IPS-NIHi11 (cell line): Measurements from ENCODE around the gene FLT1.

Experiments used
- DNase-seq: peaks from one replicate; pipeline ENCODE4 v3.0.0; 2012; ENCODE audit warnings: mixed read lengths, low spot score

The FLT1 gene

DNA sequence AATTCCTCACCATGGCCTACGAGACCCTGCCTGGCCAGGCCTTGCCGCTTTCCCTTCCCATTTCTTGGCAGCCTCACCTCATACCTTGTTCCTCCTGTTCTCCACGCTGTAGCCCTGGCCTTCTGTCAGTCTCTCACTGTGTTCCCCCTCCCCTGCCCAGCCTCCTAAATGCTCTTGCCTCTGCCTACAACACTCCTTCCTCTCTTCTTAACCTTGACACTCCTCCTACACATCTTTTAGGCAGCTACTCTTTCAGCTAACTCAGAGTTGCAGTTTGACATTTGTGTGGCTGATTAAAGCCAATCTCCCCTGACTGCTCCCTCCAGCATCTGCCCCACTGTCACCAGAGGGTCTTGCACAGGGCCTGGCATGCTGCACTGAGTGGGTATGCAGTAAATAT lies 150.8 kb downstream of the FLT1 start:
- no peak for DNase-seq

DNA sequence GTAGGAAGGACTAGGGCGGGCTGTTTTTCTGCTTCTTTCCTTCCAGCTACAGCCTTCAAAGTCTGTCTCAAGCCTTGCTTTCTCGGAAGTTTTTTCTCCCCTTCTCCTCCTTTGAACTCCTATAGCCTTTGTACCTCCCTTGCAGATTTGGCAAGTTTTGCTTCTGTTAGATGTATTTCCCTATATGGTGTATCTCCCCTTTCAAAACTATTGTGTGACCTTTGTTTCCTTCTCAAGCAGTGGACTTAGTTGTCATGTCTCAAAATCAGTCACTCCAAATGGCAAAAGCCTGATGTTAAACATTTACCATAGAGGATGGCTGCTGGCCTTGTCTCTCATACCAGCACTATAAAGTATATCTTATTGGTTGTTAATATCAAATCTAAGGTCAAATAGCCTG lies 152.7 kb downstream of the FLT1 start:
- no peak for DNase-seq

DNA sequence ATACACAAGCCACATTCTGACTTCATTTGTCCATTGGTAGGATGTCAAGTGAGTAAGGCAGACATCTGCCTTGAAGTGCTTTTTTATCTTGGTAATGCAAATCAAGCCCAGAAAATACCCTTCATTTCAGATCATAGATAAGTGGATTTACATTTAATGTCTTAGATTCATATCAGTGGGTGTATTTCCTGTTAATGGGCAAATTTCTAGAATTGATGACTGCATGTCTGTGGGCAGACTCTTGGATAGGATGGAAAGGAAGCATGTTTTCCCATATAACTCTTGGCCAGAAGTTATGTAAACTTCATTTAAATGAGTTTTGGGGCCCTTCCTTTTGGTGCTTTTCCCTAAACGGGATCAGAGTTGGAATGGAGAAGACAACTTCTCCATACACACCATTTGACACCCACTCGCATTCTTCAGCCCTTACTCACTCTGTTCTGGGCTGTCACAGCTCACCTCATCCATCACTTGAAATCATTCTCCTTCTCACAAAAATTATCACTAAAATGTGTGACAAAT lies 154.6 kb downstream of the FLT1 start:
- DNase-seq, result no peak

DNA sequence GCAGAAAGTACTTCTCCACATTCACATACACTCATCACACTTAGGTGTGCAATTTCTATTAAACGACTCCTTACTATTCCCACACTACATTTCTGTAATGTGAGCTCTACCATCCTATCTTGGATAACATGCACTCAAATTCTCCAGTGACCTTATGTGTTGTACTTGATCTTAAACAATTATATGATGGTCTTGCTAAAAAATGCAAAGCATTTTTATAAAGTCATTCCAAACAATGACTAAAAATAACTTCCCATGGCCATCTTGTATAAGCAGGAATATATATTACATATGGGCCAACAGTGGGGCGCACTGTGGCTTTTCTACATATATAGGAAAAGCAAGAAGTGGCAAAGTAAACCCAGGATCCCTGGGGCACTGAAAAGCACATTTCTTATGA lies 155.5 kb downstream of the FLT1 start:
- DNase-seq, result no peak

DNA sequence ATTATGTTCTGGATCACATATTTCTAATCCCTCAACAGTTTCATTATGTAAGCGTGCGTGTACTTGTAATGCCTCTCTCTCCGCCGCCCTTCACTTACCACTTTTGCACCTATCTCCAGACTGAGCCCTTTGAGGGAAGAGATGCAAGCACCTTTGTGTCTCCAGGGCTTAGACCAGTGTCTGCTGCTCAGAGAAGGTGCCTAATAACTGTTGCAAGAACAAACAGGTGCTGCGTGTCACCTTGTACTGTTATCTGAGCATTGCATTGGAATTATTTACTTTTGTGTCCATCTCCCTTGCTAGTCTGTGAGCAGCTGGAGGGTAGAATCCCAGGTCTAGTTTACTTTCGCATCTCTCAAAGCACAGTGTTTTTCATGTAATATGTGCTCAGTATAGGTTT lies 156.2 kb downstream of the FLT1 start:
- DNase-seq, result no peak

DNA sequence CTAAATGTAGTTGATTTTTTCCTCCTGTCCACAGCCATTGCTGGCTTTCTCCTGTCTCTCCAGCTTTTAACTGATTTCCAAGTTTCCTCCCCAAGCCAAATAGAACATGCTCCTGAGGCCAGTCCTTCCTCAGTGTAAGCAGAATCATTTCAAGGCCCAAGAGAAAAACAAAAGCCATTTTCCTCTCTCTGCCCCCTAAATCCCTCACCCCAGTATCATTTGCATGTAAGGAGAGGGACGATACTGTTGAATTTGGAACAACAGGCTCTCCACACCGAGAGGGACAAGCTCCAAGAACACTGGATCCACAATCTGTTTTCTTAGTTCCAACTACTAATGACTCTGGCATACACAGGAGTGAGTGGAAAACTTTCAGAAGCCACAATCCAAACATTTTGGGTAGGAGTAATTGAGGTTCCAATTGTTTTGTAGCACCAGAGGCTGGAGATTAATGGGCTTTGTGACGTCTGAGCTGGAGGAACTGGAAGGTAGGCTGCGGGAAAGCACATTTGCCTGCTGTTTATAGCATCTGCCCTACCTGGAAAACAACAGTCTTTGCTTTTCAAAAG lies 156.8 kb downstream of the FLT1 start:
- DNase-seq, result no peak

DNA sequence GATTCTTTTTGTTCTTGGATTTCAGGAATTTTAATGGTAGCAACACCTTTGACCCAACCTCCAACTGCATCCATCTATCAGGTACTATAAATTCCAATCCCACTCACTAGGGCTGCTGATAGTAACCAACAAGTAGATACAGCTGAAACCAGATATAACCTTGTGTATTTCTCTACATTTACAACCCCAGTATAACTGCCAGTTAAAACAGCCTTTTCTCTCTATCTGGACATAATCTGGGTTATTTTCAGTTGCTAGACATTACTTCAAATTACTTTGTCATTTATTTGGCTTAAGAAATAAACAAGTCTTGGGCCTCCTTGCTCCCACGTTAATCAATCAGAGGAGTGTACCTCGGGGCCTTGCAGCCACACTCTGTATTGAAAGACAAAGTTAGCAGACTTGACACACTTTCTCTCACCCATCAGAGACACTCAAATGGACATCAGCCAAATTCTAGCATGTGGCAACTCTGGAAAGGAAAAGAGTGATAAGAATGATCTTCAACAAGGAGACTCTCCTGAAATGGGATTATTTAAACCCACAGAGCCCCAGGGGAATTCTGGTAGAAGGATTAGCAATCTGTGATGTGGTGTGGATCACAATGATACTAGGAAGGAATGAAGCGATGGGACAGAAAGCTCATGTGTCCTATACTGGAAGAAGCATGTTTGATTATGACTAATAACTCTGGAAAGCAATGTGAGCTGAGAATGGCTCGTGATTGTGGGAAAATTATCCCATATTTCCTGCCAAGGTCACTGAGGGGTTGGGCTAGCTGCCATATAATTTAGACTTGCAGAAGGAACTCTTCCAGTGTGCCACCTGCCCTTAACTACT lies 157.5 kb downstream of the FLT1 start:
- DNase-seq, result no peak

DNA sequence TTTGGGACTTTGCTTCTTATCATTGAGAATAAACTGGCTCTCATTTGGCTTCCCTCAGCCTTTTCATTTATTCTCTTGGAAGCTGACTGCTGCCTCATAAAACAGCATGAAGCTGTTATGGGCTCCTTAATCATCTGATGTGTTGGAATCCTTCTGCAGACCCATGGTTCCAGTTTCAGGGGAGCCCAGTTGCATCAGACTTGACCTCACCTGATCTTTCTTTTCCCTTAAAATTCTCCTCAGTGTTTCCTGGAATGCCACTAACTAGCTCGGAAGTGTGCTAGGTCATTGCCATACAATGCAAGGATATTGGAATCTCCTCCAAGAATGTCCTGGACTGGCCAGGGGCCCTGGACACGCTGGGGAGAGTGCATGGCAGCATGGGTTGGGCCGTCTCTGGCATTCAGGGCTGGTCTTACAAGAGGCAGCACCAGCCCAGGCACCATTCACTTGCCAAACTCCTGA lies 158.7 kb downstream of the FLT1 start:
- DNase-seq, result no peak

DNA sequence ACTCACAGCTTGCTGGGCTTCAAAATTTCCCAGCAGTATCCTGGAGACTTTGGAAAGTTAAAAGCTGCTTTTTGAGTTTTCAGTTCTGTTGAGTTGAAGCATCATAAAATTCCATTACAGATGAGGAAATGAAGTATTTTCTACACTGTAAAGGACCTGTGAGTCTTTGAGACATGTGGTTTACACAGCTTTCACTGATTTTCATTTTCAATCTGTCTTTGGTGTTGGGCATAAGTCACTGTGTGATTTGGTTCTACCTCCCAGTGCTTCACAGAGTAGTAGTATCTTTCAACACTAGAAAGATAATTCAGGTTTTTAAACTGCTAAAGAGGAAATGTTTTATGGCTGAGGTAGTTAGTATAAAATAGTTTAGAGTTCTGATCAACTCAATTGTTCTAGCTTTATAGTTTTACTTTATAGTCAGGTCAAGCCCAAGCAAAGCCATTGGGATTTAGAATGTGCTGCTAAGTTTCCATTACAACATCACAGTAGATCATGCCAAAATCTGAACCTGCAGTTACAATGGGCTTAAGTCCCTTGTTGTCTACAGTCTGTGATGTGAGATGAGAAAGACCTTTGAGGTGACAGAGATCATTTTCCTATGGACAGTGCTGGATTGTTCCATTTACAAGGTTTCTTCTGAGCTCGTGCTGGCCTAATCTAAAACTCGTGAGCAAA lies 161.6 kb downstream of the FLT1 start:
- DNase-seq, result no peak

DNA sequence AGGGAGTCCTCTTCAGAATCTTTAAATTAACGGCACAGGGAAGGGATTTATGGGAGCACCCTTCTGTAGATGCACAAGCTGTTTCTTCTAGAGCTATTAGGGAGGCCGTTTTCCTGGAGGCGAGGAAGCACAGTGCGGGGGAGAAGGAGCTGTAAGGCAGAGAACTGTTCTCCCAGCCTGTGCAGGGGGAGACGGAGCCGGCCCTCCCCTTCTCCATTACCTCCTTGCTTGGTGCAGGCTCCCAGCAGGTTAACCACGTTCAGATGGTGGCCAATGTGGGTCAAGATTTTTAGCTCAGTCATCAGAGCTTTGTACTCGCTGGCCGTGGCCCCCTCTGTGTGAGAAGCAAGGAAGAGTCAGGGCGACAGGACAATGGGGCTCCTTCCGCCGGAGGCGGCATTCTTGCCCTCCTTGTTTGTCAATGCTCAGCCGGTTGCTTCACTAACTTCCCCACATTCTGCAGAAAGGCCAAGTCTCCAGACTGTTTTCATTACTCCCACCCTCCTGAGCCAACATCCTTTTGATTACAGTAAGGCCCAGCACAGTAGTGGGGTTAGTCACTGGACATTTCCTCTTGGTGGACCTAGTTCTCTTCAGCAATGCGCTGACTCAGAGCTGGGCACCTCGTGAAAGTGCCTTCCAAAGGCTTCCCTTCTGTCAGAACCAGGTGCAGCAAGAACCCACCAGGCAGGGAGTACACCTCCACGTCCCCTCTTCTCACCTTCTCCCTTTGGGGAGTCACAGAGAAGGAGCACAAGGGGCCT lies 165.4 kb downstream of the FLT1 start:
- DNase-seq, result no peak

DNA sequence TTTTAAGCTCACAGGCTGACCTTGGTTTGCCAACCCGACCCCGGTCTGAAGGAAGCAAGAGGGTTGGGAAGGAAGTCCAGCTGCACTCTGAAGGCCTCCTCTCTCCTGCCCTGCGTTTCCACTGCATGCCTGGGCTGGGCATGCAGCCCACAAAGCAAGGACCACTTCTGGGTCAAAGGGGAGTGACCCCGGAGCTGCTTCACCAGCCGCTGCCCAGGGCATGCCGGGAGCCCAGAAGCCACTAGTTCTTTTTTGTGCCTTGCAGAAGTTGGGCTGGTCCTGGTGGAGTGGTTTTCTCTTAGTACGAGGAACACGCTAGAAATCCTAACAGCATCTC lies 166.7 kb downstream of the FLT1 start:
- DNase-seq, result no peak

DNA sequence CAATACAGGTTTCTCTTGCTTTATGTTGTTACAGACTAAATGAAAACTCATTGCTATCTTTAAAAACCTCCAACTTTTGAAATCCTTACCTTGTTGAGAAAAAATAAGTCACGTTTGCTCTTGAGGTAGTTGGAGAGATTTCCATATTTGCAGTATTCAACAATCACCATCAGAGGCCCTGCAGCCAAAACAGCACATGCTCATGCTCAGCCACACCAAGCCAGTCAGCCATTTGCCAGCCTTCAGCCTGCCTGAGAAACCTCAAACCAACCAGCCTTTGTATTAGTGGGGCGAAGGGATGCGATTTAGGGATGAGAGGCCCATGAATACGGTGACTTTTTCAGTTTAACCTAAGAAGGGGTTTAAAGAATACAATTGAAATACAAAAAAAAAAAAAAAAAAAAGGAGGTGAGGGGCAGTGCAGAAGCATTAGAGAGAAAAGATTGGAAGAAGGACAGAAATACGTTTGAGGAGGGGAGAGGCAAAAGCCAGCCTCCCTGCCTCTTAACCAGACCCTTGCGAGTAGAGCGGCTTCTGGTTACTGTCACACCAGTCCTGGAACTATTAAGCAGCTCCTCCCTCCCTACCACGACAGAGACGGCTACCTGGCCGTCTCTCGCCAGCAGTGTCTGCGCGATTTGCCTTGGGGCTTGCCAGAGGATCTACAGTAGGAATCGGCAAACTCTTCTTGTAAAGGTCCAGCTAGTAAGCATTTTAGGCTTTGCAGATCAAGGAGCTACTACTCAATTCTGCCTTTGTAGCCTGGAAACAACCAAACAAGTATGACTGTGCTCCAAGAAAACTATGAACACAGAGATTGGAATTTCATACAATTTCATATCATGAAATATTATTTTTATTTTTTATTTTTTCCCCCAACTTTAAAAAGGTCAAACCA lies 167.3 kb downstream of the FLT1 start:
- DNase-seq, result no peak

DNA sequence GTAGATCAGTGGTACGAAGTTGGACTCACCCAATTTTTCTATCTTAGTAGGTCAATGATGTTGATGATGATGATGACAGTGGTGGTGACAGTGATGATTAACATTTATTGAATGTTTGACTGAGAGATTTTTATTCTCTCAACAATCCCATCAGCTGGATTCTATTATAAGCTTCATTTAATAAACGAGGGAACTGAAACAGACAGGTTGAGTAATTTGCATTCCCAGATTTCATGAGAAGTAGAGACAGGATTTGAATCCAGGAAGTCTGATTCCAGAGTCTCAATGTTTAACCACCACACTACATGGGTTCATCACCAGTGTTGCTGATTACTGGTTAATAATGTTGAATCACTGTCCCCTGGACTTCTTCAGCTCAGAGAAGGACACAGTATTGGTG lies 168.9 kb downstream of the FLT1 start:
- no peak for DNase-seq

DNA sequence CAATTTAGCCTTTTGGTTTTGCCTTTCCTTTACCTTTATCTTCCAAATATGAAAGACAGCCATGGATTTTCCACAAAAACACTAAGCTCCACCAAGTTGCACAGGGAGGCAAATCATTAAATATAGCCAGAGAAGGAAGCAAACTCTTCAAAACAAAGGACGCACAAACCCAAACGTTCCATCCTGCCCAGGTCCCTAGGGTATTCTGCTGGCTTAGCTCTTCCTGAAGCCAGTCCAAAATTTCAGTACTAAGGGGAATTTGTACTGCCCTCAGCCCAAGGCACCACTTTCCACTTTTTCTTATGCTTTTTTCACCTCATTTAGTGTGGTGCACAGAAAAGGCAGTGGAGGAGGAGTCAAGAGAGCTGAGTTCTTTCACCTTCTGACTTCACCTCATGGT lies 169.9 kb downstream of the FLT1 start:
- DNase-seq, result no peak

DNA sequence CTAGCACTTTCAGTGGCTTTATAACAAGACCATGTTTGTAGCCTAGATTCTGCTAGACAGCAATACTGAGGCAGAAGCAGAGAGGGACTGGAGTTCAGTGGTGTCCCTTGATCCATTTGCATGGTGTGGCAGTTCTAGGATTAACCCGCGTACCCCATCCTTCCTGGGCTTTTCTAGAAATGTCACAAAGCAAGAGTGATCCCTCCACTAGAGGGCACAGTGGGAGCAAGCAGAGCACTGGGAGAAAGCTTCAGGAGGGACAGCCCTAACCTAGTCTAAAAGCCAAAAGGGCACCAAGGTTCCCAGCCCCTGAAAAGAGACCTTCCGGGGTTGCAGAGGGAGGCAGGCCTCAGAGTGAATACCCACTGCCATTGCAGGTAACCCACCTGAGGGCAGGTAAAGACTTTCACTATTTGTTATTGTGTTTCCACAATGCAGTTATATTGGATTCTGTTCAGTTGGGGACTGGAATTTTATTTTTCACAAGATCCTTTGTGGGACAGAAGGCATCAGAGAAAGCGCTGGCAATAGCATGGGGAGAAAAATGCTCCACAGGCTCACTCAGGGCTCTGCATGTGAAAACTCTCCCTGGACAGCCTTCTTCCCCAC lies 170.6 kb downstream of the FLT1 start:
- DNase-seq, result peak; percentile 86

DNA sequence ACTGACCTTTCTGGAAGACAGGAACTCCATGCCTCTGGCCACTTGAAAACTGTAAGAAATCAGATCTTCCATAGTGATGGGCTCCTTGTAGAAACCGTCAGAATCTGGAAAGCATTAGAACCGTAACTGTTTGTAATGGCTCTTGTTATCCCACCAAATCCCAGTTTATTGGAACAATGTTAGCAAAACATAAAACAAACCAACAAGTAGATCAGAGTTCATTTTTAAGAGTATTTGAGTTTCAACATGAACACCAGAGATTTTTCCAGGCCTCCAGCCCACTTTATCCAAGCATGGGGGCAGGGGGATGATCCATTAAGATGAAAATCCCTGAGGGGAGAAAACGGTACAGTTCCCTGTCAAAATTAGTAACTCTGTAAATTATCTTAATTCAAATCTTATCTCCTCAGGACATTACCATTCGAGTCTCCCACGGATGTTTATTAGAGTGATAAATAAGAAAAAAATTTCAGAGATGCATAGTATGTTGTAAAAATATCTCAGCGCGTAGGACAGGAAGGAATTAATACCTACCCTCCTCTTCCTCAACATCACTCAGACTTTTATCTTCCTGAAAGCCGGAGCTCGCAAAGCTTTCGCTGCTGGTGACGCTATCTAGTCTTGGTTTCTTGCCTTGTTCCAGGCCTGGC lies 172.5 kb downstream of the FLT1 start:
- no peak for DNase-seq

DNA sequence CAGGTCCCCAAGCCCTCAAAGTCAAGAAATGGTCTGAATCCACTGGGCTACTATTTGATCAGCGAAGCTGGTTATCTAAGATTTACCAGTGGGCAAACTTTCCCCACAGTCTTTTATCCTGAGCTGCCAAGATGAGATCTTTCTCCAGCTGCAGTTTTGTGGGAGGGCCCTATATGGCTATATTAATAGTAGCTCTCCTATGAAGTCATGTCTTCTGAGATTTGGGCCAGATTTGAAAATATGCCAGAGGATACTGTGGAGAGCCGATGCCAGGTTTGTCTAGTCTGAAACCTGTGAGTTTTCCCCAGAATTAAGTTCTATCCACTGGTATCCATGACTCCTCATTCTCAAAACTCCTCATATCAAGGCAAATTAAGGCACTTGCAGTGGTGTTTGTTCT lies 173.2 kb downstream of the FLT1 start:
- no peak for DNase-seq

DNA sequence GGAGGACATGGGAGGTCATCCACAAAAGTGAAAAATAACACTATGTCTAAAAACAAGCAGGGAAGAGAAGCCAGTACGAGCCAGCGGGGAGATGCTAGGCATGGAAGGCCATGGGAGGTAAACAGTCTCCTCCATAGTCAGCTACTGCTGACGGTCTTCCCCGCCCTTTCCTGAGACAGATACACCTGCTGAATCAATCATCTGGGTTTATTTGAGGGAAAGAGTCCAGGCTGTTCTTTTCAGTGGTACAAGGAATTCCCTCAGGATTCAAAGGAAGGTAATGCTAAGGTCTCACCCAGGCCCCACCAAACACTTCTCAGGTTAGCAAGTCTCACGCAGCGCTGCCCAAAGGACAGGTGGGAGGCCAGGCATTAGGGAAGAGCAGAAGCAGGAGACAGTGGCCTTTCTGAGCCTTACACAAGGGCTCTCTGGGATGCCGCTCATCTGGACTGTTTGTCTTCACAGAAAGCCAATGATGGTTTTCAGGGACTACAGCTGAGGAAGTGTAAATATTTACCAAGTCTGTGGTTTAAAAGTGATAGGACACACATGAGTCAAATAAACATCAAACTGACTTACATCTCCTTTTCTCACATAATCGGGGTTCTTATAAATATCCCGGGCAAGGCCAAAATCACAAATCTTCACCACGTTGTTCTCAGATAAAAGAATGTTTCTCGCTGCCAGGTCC lies 173.9 kb downstream of the FLT1 start:
- no peak for DNase-seq

DNA sequence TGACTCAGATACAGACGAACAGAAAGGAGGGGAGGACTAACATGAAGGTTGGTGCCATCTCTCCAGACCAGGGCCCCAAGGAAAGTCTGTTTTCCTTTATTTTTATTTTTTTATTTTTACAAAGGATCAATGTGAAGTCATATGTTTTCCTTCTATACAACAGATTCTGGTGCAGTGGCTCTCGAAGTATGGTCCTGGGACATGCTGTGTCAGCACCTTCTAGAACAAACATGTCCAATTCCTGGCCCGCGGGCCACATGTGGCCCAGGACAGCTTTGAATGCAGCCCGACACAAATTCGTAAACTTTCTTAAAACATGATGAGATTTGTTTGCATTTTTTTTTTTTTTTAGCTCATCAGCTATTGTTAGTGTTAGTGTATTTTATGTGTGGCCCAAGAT lies 174.7 kb downstream of the FLT1 start:
- DNase-seq, result no peak

DNA sequence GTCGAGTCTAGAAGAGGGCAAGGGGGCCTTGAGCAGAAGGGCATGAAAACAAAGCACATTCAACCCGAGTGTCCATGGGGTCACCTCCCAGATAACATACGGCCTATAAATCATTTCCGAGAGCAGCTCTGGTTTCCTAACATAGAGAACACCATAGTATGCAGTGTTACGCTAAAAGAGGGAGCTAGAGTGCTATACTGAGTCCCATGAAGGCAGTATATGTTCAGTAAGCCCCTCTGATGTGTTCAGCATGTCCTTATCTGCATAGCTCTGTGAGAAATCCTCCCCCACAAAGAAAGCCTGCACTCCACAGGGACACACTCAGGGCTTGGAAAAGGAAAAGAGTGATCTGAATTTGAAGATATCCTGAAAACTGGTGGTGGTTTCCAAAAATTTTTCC lies 175.4 kb downstream of the FLT1 start:
- DNase-seq, result no peak
